ENCODE results near the gene PRKAG2. TPM values are rescaled to one million over a fixed set of nuclear protein-coding genes. Genes with fewer than 3 reads are reported as not detected.

The PRKAG2 gene
- total and polyA plus RNA-seq, 8 donors = 19.9 to 302 (median 60.9) TPM

GRCh38 chr7:151571471-151571870 lies 305.4 kb downstream of the PRKAG2 start:
- peaks cover 7 to 63% (median 46%) of the 10 kb centered on the region in 4 donors for H3K36me3 ChIP-seq
- 93 to 95% (median 94%) methylated on average over 5 of the region's 5 CpGs for WGBS, 5 donors
- peaks cover 0 to 16% (median 4%) of the 10 kb centered on the region in 4 donors for H3K4me1 ChIP-seq
- H3K9me3 ChIP-seq = no peaks in the 10 kb centered on the region
- no peaks in the 10 kb centered on the region for H3K27me3 ChIP-seq
- intact Hi-C loops (cut with DNase I; ENCODE audit: low total_unique reads) = no loop called here
- no peak overlapping the region for H3K27ac ChIP-seq
- H3K4me3 ChIP-seq = no peak overlapping the region
- no peak for DNase-seq
- TF ChIP-seq POLR2AphosphoS5 (IDR thresholded peaks at IDR 0.05) = no peak
- no peak for TF ChIP-seq POLR2A (IDR thresholded peaks at IDR 0.05)
- no peak for TF ChIP-seq CTCF (IDR thresholded peaks at IDR 0.05)
- no peak for TF ChIP-seq EP300 (IDR thresholded peaks at IDR 0.05)

- no peak for DNase-seq
- H3K36me3 ChIP-seq = peaks cover 7 to 57% (median 42%) of the 10 kb centered on the region in 4 donors
- H3K27ac ChIP-seq = no peak overlapping the region
- peaks cover 0 to 16% (median 4%) of the 10 kb centered on the region in 4 donors for H3K4me1 ChIP-seq
- no peaks in the 10 kb centered on the region for H3K27me3 ChIP-seq
- no peak overlapping the region for H3K4me3 ChIP-seq
- intact Hi-C loops (cut with DNase I; ENCODE audit: low total_unique reads) = no loop called here
- H3K9me3 ChIP-seq = no peaks in the 10 kb centered on the region
- TF ChIP-seq POLR2AphosphoS5 (IDR thresholded peaks at IDR 0.05) (no peak), EP300 (IDR thresholded peaks at IDR 0.05) (no peak), CTCF (IDR thresholded peaks at IDR 0.05) (peak in 2 of 7 experiments; percentile 19 to 28)
Measured at GRCh38 chr7:151570366-151570915, 306.5 kb downstream of the PRKAG2 start.

- no peaks in the 10 kb centered on the region for H3K9me3 ChIP-seq
- TF ChIP-seq POLR2AphosphoS5 (IDR thresholded peaks at IDR 0.05) = no peak
- peaks cover 14 to 65% (median 48%) of the 10 kb centered on the region in 4 donors for H3K36me3 ChIP-seq
- WGBS, 5 donors = 89 to 94% (median 92%) methylated on average over 20 of the region's 20 CpGs
- peaks cover 0 to 16% (median 4%) of the 10 kb centered on the region in 4 donors for H3K4me1 ChIP-seq
- H3K27me3 ChIP-seq = no peaks in the 10 kb centered on the region
- no peak overlapping the region for H3K27ac ChIP-seq
- no peak for DNase-seq
- intact Hi-C loops (cut with DNase I; ENCODE audit: low total_unique reads) = no loop called here
- H3K4me3 ChIP-seq = no peak overlapping the region
Measured at GRCh38 chr7:151568956-151569940, 307.7 kb downstream of the PRKAG2 start.

GRCh38 chr7:151566897-151567320 lies 310.0 kb downstream of the PRKAG2 start:
- no peak for DNase-seq
- peaks cover 23 to 82% (median 64%) of the 10 kb centered on the region in 4 donors for H3K36me3 ChIP-seq
- TF ChIP-seq POLR2AphosphoS5 (IDR thresholded peaks at IDR 0.05) = peak in 1 of 3 donors; percentile 73
- TF ChIP-seq EP300 (IDR thresholded peaks at IDR 0.05) = no peak
- 68 to 81% (median 74%) methylated on average over 8 of the region's 8 CpGs for WGBS, 5 donors
- H3K9me3 ChIP-seq = no peaks in the 10 kb centered on the region
- intact Hi-C loops (cut with DNase I; ENCODE audit: low total_unique reads) = no loop called here
- H3K27ac ChIP-seq = peak overlapping the region in 3 of 5 donors; percentile 16 to 61 (median 28)
- H3K27me3 ChIP-seq = no peaks in the 10 kb centered on the region
- no peak overlapping the region for H3K4me3 ChIP-seq
- peaks cover 0 to 16% (median 4%) of the 10 kb centered on the region in 4 donors for H3K4me1 ChIP-seq

- no peak for TF ChIP-seq EP300 (IDR thresholded peaks at IDR 0.05)
- no peak for TF ChIP-seq POLR2AphosphoS5 (IDR thresholded peaks at IDR 0.05)
- no peak for TF ChIP-seq POLR2A (IDR thresholded peaks at IDR 0.05)
- no peak for TF ChIP-seq CTCF (IDR thresholded peaks at IDR 0.05)
- H3K4me3 ChIP-seq = no peak overlapping the region
- intact Hi-C loops (cut with DNase I; ENCODE audit: low total_unique reads) = no loop called here
- no peaks in the 10 kb centered on the region for H3K27me3 ChIP-seq
- H3K36me3 ChIP-seq = peaks cover 35 to 83% (median 73%) of the 10 kb centered on the region in 4 donors
- H3K4me1 ChIP-seq = peaks cover 0 to 16% (median 4%) of the 10 kb centered on the region in 4 donors
- WGBS, 5 donors = 85 to 88% (median 88%) methylated on average over 9 of the region's 9 CpGs
- H3K27ac ChIP-seq = no peak overlapping the region
- H3K9me3 ChIP-seq = no peaks in the 10 kb centered on the region
- DNase-seq = no peak
Measured at GRCh38 chr7:151565541-151565940, 311.4 kb downstream of the PRKAG2 start.
